Measurements from ENCODE around the gene CPNE6. TPM values are rescaled to one million over a fixed set of nuclear protein-coding genes. Genes with fewer than 3 reads are reported as not detected.

Gene CPNE6
- total and polyA plus RNA-seq, 2 of the 13 experiments (the other 11 are each of a cell fraction or from before 2014, with no cell fraction given) = not detected

GRCh38 chr14:24087004-24087403 is 15.6 kb downstream of the CPNE6 start:
- DNase-seq (ENCODE audit: low spot score) = no peak
- Histone ChIP-seq H3K4me1 (ENCODE audit: insufficient read depth, low read length) (peaks cover 36% of the 10 kb centered on the region), H3K9me3 (ENCODE audit: low read length) (no peaks in the 10 kb centered on the region), H3K27ac (ENCODE audit: extremely low read length, insufficient read depth, low read length) (no peak overlapping the region), H4K20me1 (ENCODE audit: insufficient read depth, low read length) (no peaks in the 10 kb centered on the region), H3K79me2 (ENCODE audit: insufficient read depth, low read length) (no peaks in the 10 kb centered on the region), H3K4me3 (replicated peaks in 1 of 3; ENCODE audit: insufficient read depth in 1 of 3, low read depth in 2 of 3, low read length in 3 of 3) (no peak overlapping the region), H3K9ac (ENCODE audit: insufficient read depth, low read depth, low read length) (no peak overlapping the region), H3K27me3 (ENCODE audit: control insufficient read depth in 1 of 2, insufficient read depth in 2 of 2, low read length in 2 of 2) (peaks cover 6 to 41% of the 10 kb centered on the region in 2 experiments), H2AFZ (ENCODE audit: low read length) (no peak overlapping the region), H3K36me3 (replicated peaks in 1 of 2; ENCODE audit: control insufficient read depth in 1 of 2, insufficient read depth in 2 of 2, low read length in 2 of 2) (no peaks in the 10 kb centered on the region), H3K4me2 (ENCODE audit: low read depth, low read length) (no peak overlapping the region)
- no peak for FAIRE-seq
- no peak for ATAC-seq
- ChIA-PET POLR2A (interaction anchor here (1.2 kb wide), 4 partner anchors 8 to 29 kb away, joined by 3 to 5 read pairs (median 4); no protein-coding TSS in a partner anchor), CTCF (ENCODE audit: low intra/inter-chr PET ratio, low total read pairs) (interaction anchor here (1.2 kb wide), 1 partner anchor 73 kb away, joined by 4 read pairs; no protein-coding TSS in a partner anchor)
- no TSS peak for BruUV-seq (replicated peaks)
- intact Hi-C loops (cut with micrococcal nuclease; ENCODE audit: unreplicated experiment) = no loop called here
- in situ Hi-C loops (cut with HindIII; ENCODE audit: extremely low pct_ligation_motif_present, low pct_unique_long_range_greater_than_20kb) = no loop called here
- 27% methylated on average over 1 of the region's 1 CpG for WGBS (ENCODE audit: low lambda C conversion rate)
- TF ChIP-seq KLF15 (CRISPR knock-in tag; IDR thresholded peaks at IDR 0.05; ENCODE audit: borderline replicate concordance) (no peak), SPEN (CRISPR knock-in tag; IDR thresholded peaks at IDR 0.05; ENCODE audit: low read depth) (0 out of 2 replicates have a peak, but pooled peaks have one; percentile 10), ZSCAN31 (CRISPR knock-in tag; IDR thresholded peaks at IDR 0.05; ENCODE audit: low read depth) (no peak), HNRNPUL1 (IDR thresholded peaks at IDR 0.05; ENCODE audit: low read depth, low read length) (no peak), ARNT (IDR thresholded peaks at IDR 0.05) (0 out of 2 replicates have a peak, but pooled peaks have one; percentile 44), STAT5B (CRISPR knock-in tag; IDR thresholded peaks at IDR 0.05) (no peak), LCORL (IDR thresholded peaks at IDR 0.05) (peak; percentile 50; the same call in 1 of the 2 replicates), LCORL (CRISPR knock-in tag; IDR thresholded peaks at IDR 0.05) (no peak), SOX6 (IDR thresholded peaks at IDR 0.05) (0 out of 2 replicates have a peak, but pooled peaks have one; percentile 65), SOX6 (CRISPR knock-in tag; IDR thresholded peaks at IDR 0.05) (no peak), ZNF891 (CRISPR knock-in tag; IDR thresholded peaks at IDR 0.05) (no peak), NONO (IDR thresholded peaks at IDR 0.05) (peak; percentile 85; the same call in 1 of the 2 replicates), NONO (CRISPR knock-in tag; conservative IDR thresholded peaks at IDR 0.05) (no peak), CSRNP1 (CRISPR knock-in tag; IDR thresholded peaks at IDR 0.05) (no peak), NFE2L2 (IDR thresholded peaks at IDR 0.05; ENCODE audit: low read length) (no peak), PHB2 (IDR thresholded peaks at IDR 0.05; ENCODE audit: partially characterized antibody) (peak; percentile 94), ZNF282 (IDR thresholded peaks at IDR 0.05; ENCODE audit: partially characterized antibody) (peak; percentile 59), MYNN (CRISPR knock-in tag; IDR thresholded peaks at IDR 0.05; ENCODE audit: low read depth) (no peak), FOXP1 (IDR thresholded peaks at IDR 0.05) (0 out of 2 replicates have a peak, but pooled peaks have one; percentile 7), FOXP1 (CRISPR knock-in tag; IDR thresholded peaks at IDR 0.05) (no peak), ZNF776 (CRISPR knock-in tag; IDR thresholded peaks at IDR 0.05) (no peak)
- TF ChIP-seq, protein P1, sequence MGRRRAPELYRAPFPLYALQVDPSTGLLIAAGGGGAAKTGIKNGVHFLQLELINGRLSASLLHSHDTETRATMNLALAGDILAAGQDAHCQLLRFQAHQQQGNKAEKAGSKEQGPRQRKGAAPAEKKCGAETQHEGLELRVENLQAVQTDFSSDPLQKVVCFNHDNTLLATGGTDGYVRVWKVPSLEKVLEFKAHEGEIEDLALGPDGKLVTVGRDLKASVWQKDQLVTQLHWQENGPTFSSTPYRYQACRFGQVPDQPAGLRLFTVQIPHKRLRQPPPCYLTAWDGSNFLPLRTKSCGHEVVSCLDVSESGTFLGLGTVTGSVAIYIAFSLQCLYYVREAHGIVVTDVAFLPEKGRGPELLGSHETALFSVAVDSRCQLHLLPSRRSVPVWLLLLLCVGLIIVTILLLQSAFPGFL (CRISPR knock-in tag; IDR thresholded peaks at IDR 0.05) = no peak
- TF ChIP-seq, protein P2, sequence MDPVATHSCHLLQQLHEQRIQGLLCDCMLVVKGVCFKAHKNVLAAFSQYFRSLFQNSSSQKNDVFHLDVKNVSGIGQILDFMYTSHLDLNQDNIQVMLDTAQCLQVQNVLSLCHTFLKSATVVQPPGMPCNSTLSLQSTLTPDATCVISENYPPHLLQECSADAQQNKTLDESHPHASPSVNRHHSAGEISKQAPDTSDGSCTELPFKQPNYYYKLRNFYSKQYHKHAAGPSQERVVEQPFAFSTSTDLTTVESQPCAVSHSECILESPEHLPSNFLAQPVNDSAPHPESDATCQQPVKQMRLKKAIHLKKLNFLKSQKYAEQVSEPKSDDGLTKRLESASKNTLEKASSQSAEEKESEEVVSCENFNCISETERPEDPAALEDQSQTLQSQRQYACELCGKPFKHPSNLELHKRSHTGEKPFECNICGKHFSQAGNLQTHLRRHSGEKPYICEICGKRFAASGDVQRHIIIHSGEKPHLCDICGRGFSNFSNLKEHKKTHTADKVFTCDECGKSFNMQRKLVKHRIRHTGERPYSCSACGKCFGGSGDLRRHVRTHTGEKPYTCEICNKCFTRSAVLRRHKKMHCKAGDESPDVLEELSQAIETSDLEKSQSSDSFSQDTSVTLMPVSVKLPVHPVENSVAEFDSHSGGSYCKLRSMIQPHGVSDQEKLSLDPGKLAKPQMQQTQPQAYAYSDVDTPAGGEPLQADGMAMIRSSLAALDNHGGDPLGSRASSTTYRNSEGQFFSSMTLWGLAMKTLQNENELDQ (CRISPR knock-in tag; IDR thresholded peaks at IDR 0.05; ENCODE audit: borderline replicate concordance) = no peak

Measured in HepG2 (cell line).